22Rv1 (cell line): Measurements from ENCODE around the gene PODN.

Experiments
- H3K27ac ChIP-seq: fragments of 450-650 bp; 2 replicates; pipeline ENCODE4 v1.5.1; 2017
- CTCF ChIP-seq: fragments of 450-650 bp; IDR thresholded peaks from 2 replicates; pipeline ENCODE4 v1.5.1; 2017; ENCODE audit warnings: mild to moderate bottlenecking
- ZFX ChIP-seq: fragments of 450-650 bp; IDR thresholded peaks from 2 replicates; pipeline ENCODE4 v1.6.1; 2017; ENCODE audit warnings: antibody characterized with exemption, borderline replicate concordance

PODN gene

GRCh38 chr1:53112271-53112774 lies 50.3 kb downstream of the PODN start:
- no peak overlapping the region for H3K27ac ChIP-seq
- TF ChIP-seq ZFX (no peak), CTCF (no peak)

GRCh38 chr1:53112861-53113260 lies 50.8 kb downstream of the PODN start:
- no peak overlapping the region for H3K27ac ChIP-seq
- TF ChIP-seq CTCF: no peak
- TF ChIP-seq ZFX: no peak

- no peak overlapping the region for H3K27ac ChIP-seq
- no peak for TF ChIP-seq ZFX
- TF ChIP-seq CTCF: no peak
These were observed 52.1 kb downstream of the PODN start for GRCh38 chr1:53114090-53114489.

GRCh38 chr1:53114581-53115400 lies 52.8 kb downstream of the PODN start:
- TF ChIP-seq CTCF: no peak
- no peak for TF ChIP-seq ZFX
- H3K27ac ChIP-seq: no peak overlapping the region

- no peak for TF ChIP-seq CTCF
- TF ChIP-seq ZFX: no peak
- no peak overlapping the region for H3K27ac ChIP-seq
These were observed 53.6 kb downstream of the PODN start for GRCh38 chr1:53115403-53116306.

GRCh38 chr1:53116307-53116810 lies 54.3 kb downstream of the PODN start:
- TF ChIP-seq ZFX (no peak), CTCF (no peak)
- H3K27ac ChIP-seq: no peak overlapping the region
